ACC112 (cell line): ENCODE data around the gene ADARB1.
"Not testable (repeated sequence)": the region's sequence is repeated elsewhere in the genome, so short reads cannot be mapped to it uniquely, and the experiment has no call there.

Source experiments
- H2AFZ ChIP-seq: fragments of 200-600 bp; sonication (generic); one replicate; pipeline ENCODE4 v1.6.0; 2017; ENCODE audit warnings: antibody characterized with exemption, low read length; ENCODE audit not compliant: unreplicated experiment
- H3K27ac ChIP-seq: fragments of 200-600 bp; sonication (generic); 2 replicates; pipeline ENCODE4 v1.5.1; 2014; ENCODE audit warnings: low read depth, mild to moderate bottlenecking, antibody characterized with exemption, low read length, moderate library complexity
- H3K27me3 ChIP-seq: fragments of 200-600 bp; sonication (generic); 2 replicates; pipeline ENCODE4 v1.6.1; 2014; ENCODE audit warnings: mild to moderate bottlenecking, antibody characterized with exemption, low read length, moderate library complexity, mixed read lengths; ENCODE audit not compliant: insufficient read depth
- H3K36me3 ChIP-seq: fragments of 200-600 bp; sonication (generic); 2 replicates; pipeline ENCODE4 v1.6.1; 2016; ENCODE audit warnings: mild to moderate bottlenecking, antibody characterized with exemption, low read length, moderate library complexity, mixed read lengths; ENCODE audit not compliant: insufficient read depth
- H3K4me1 ChIP-seq: fragments of 200-600 bp; sonication (generic); one replicate; pipeline ENCODE4 v1.6.1; 2016; ENCODE audit warnings: low read length, mixed read lengths; ENCODE audit not compliant: insufficient read depth, unreplicated experiment, control insufficient read depth
- H3K4me3 ChIP-seq: fragments of 200-600 bp; sonication (generic); 2 replicates; pipeline ENCODE4 v1.5.1; 2014; ENCODE audit warnings: mild to moderate bottlenecking, low read depth, low read length
- H3K79me2 ChIP-seq: fragments of 200-600 bp; sonication (generic); one replicate; pipeline ENCODE4 v1.6.0; 2016; ENCODE audit warnings: low read length; ENCODE audit not compliant: control insufficient read depth, unreplicated experiment, insufficient read depth

The ADARB1 gene

GRCh38 chr21:45145146-45145545, 70.8 kb downstream of the ADARB1 start:
- no peak overlapping the region for H3K27ac ChIP-seq
- H3K27me3 ChIP-seq: no peaks in the 10 kb centered on the region
- H3K79me2 ChIP-seq: no peaks in the 10 kb centered on the region
- no peak overlapping the region for H2AFZ ChIP-seq
- peaks cover 12% of the 10 kb centered on the region for H3K4me1 ChIP-seq
- H3K36me3 ChIP-seq: no peaks in the 10 kb centered on the region
- no peak overlapping the region for H3K4me3 ChIP-seq

- not testable (repeated sequence) for H3K79me2 ChIP-seq, H2AFZ ChIP-seq, H3K27me3 ChIP-seq, H3K36me3 ChIP-seq, H3K4me3 ChIP-seq, H3K27ac ChIP-seq
- H3K4me1 ChIP-seq: peaks cover 15% of the 10 kb centered on the region
Observed at GRCh38 chr21:45145846-45146245, 71.5 kb downstream of the ADARB1 start.

- Histone ChIP-seq H3K4me3 (no peak overlapping the region), H3K27ac (no peak overlapping the region), H3K4me1 (peaks cover 19% of the 10 kb centered on the region), H3K36me3 (no peaks in the 10 kb centered on the region), H2AFZ (no peak overlapping the region), H3K27me3 (no peaks in the 10 kb centered on the region), H3K79me2 (no peaks in the 10 kb centered on the region)
Observed at GRCh38 chr21:45146306-45146705, 71.9 kb downstream of the ADARB1 start.

GRCh38 chr21:45146801-45147200, 72.4 kb downstream of the ADARB1 start:
- Histone ChIP-seq H3K4me3 (no peak overlapping the region), H2AFZ (no peak overlapping the region), H3K36me3 (no peaks in the 10 kb centered on the region), H3K27ac (no peak overlapping the region), H3K4me1 (peaks cover 19% of the 10 kb centered on the region), H3K27me3 (no peaks in the 10 kb centered on the region), H3K79me2 (no peaks in the 10 kb centered on the region)

- H3K27ac ChIP-seq: no peak overlapping the region
- no peaks in the 10 kb centered on the region for H3K79me2 ChIP-seq
- H3K4me1 ChIP-seq: peaks cover 10% of the 10 kb centered on the region
- no peaks in the 10 kb centered on the region for H3K36me3 ChIP-seq
- H2AFZ ChIP-seq: no peak overlapping the region
- H3K4me3 ChIP-seq: no peak overlapping the region
- H3K27me3 ChIP-seq: no peaks in the 10 kb centered on the region
Observed at GRCh38 chr21:45147473-45148315, 73.3 kb downstream of the ADARB1 start.

- H3K79me2 ChIP-seq: no peaks in the 10 kb centered on the region
- H3K36me3 ChIP-seq: no peaks in the 10 kb centered on the region
- no peak overlapping the region for H3K4me3 ChIP-seq
- no peak overlapping the region for H2AFZ ChIP-seq
- no peaks in the 10 kb centered on the region for H3K27me3 ChIP-seq
- H3K4me1 ChIP-seq: peaks cover 9% of the 10 kb centered on the region
- H3K27ac ChIP-seq: no peak overlapping the region
Observed at GRCh38 chr21:45148316-45148990, 74.1 kb downstream of the ADARB1 start.

- Histone ChIP-seq H2AFZ (no peak overlapping the region), H3K27me3 (no peaks in the 10 kb centered on the region), H3K4me1 (peaks cover 15% of the 10 kb centered on the region), H3K36me3 (no peaks in the 10 kb centered on the region), H3K27ac (no peak overlapping the region), H3K4me3 (no peak overlapping the region), H3K79me2 (no peaks in the 10 kb centered on the region)
Observed at GRCh38 chr21:45149021-45149420, 74.6 kb downstream of the ADARB1 start.

GRCh38 chr21:45150638-45151131, 76.3 kb downstream of the ADARB1 start:
- H3K27me3 ChIP-seq: no peaks in the 10 kb centered on the region
- H2AFZ ChIP-seq: no peak overlapping the region
- no peak overlapping the region for H3K27ac ChIP-seq
- peaks cover 27% of the 10 kb centered on the region for H3K4me1 ChIP-seq
- no peaks in the 10 kb centered on the region for H3K36me3 ChIP-seq
- H3K4me3 ChIP-seq: no peak overlapping the region
- H3K79me2 ChIP-seq: no peaks in the 10 kb centered on the region

- Histone ChIP-seq H3K4me3 (no peak overlapping the region), H3K4me1 (peaks cover 27% of the 10 kb centered on the region), H3K36me3 (no peaks in the 10 kb centered on the region), H3K27me3 (no peaks in the 10 kb centered on the region), H2AFZ (no peak overlapping the region), H3K79me2 (no peaks in the 10 kb centered on the region), H3K27ac (no peak overlapping the region)
Observed at GRCh38 chr21:45151445-45152160, 77.2 kb downstream of the ADARB1 start.

GRCh38 chr21:45152265-45152746, 77.9 kb downstream of the ADARB1 start:
- Histone ChIP-seq H2AFZ (no peak overlapping the region), H3K27me3 (no peaks in the 10 kb centered on the region), H3K4me1 (peaks cover 27% of the 10 kb centered on the region), H3K36me3 (no peaks in the 10 kb centered on the region), H3K27ac (no peak overlapping the region), H3K4me3 (no peak overlapping the region), H3K79me2 (no peaks in the 10 kb centered on the region)
